Body of pancreas (tissue), 4 donors: ENCODE measurements around the gene TARS2.
A peak's percentile ranks its signal among the peaks of the same experiment; 100 is the strongest.

ENCODE experiments used
- CTCF ChIP-seq, 7 experiments: fragments of 450-650 bp in 4 of 7; fragments of 200-600 bp in 3 of 7; sonication (generic) in 3 of 7; IDR thresholded peaks; one replicate each; pipeline ENCODE4 v1.5.1; 2016 to 2019; ENCODE audit warnings: antibody characterized with exemption in 7 of 7
- POLR2A ChIP-seq, 3 donors: fragments of 450-650 bp; IDR thresholded peaks; one replicate each; pipeline ENCODE4 v1.6.1; 2016; ENCODE audit warnings: antibody characterized with exemption in 3 of 3, mild to moderate bottlenecking in 2 of 3

DNA sequence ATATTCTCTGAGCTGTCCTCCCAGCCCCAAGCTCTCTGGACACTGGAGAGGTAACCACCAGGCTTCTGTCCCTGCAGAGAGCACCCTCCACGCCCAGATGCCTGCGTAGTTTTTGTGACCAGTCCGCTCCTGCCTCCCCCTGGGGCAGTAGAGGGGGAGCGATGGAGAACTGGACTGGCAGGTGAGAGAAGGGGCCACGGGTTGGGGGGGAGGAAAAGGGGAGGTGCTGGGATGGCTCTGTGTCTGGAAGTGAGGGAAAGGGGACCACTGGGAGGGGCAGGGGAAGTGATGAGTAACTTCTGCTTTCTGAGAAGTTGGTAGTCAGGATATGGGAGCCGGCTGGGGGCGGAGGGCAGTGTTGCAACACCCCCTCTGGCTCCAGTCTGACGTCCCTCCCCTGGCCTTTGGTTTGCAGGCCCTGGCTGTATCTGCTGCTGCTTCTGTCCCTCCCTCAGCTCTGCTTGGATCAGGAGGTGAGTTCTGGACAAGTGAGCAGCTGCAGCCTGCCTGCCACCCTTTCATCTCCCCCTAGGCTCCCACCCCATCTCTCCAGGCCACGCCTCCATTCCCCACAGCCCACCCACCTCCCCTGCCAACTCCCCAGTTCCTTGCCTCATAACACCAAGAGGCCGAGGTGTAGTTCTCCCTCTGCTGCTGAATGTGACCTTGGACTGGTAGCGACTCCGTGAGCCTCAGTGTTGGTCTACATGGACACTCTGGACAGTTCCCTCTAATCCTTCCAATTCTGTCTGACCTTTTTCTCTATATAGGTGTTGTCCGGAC lies 65.1 kb downstream of the TARS2 start:
- TF ChIP-seq CTCF (IDR thresholded peaks at IDR 0.05) (no peak), POLR2A (IDR thresholded peaks at IDR 0.05) (peak in 1 of 3 donors; percentile 28)
